ENCODE data around the gene ANKRD66.

DNA sequence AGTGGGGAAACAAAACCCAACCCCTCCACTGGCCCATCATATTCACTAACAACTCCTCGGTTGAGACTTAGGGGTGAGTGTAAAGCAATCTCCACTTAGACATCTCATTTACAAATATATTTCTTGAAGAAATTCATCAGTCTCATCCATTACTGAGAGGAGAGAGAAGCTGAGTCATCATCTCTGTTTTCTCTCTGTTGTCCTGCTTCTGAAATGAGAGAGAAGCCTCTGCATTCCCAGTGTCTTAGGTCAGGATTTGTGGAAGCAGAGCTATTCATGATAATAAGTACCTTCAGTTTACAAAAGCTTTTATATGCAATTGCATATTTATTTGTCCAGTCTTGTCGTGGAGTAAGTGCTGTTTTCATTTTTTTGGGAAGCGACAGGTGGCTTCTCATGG lies 47.3 kb downstream of the ANKRD66 start:
- TF ChIP-seq, protein P1, sequence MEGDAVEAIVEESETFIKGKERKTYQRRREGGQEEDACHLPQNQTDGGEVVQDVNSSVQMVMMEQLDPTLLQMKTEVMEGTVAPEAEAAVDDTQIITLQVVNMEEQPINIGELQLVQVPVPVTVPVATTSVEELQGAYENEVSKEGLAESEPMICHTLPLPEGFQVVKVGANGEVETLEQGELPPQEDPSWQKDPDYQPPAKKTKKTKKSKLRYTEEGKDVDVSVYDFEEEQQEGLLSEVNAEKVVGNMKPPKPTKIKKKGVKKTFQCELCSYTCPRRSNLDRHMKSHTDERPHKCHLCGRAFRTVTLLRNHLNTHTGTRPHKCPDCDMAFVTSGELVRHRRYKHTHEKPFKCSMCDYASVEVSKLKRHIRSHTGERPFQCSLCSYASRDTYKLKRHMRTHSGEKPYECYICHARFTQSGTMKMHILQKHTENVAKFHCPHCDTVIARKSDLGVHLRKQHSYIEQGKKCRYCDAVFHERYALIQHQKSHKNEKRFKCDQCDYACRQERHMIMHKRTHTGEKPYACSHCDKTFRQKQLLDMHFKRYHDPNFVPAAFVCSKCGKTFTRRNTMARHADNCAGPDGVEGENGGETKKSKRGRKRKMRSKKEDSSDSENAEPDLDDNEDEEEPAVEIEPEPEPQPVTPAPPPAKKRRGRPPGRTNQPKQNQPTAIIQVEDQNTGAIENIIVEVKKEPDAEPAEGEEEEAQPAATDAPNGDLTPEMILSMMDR (IDR thresholded peaks at IDR 0.05) = no peak
- TF ChIP-seq POLR2A (IDR thresholded peaks at IDR 0.05) = no peak

Measured in testis (tissue), 2 donors.